Measurements from ENCODE around the gene LRTM2.

The LRTM2 gene

GRCh38 chr12:1842905-1843640 is 22.7 kb downstream of the LRTM2 start:
- DNase-seq (ENCODE audit: low read depth), result no peak

- no peak for DNase-seq (ENCODE audit: low read depth)
Measured at GRCh38 chr12:1843641-1844005, 23.3 kb downstream of the LRTM2 start.

- DNase-seq (ENCODE audit: low read depth), result no peak
Measured at GRCh38 chr12:1844223-1844622, 23.9 kb downstream of the LRTM2 start.

- no peak for DNase-seq (ENCODE audit: low read depth)
Measured at GRCh38 chr12:1844661-1845409, 24.5 kb downstream of the LRTM2 start.

- no peak for DNase-seq (ENCODE audit: low read depth)
Measured at GRCh38 chr12:1845427-1845826, 25.1 kb downstream of the LRTM2 start.

- no peak for DNase-seq (ENCODE audit: low read depth)
Measured at GRCh38 chr12:1845886-1846285, 25.5 kb downstream of the LRTM2 start.

GRCh38 chr12:1846421-1847405 is 26.3 kb downstream of the LRTM2 start:
- no peak for DNase-seq (ENCODE audit: low read depth)

GRCh38 chr12:1847411-1847810 is 27.0 kb downstream of the LRTM2 start:
- DNase-seq (ENCODE audit: low read depth), result no peak

GRCh38 chr12:1848146-1848545 is 27.8 kb downstream of the LRTM2 start:
- DNase-seq (ENCODE audit: low read depth), result no peak

GRCh38 chr12:1848745-1849144 is 28.4 kb downstream of the LRTM2 start:
- DNase-seq (ENCODE audit: low read depth), result no peak

- DNase-seq (ENCODE audit: low read depth), result no peak
Measured at GRCh38 chr12:1851151-1851701, 30.9 kb downstream of the LRTM2 start.

GRCh38 chr12:1852076-1852475 is 31.7 kb downstream of the LRTM2 start:
- DNase-seq (ENCODE audit: low read depth), result no peak

- no peak for DNase-seq (ENCODE audit: low read depth)
Measured at GRCh38 chr12:1853716-1854115, 33.4 kb downstream of the LRTM2 start.

GRCh38 chr12:1855241-1855640 is 34.9 kb downstream of the LRTM2 start:
- no peak for DNase-seq (ENCODE audit: low read depth)

GRCh38 chr12:1857086-1857485 is 36.7 kb downstream of the LRTM2 start:
- no peak for DNase-seq (ENCODE audit: low read depth)

GRCh38 chr12:1857821-1858220 is 37.5 kb downstream of the LRTM2 start:
- DNase-seq (ENCODE audit: low read depth), result no peak

GRCh38 chr12:1858456-1858855 is 38.1 kb downstream of the LRTM2 start:
- DNase-seq (ENCODE audit: low read depth), result no peak

- no peak for DNase-seq (ENCODE audit: low read depth)
Measured at GRCh38 chr12:1859643-1860042, 39.3 kb downstream of the LRTM2 start.

- no peak for DNase-seq (ENCODE audit: low read depth)
Measured at GRCh38 chr12:1862973-1863372, 42.6 kb downstream of the LRTM2 start.

- no peak for DNase-seq (ENCODE audit: low read depth)
Measured at GRCh38 chr12:1863823-1864222, 43.5 kb downstream of the LRTM2 start.

- DNase-seq (ENCODE audit: low read depth), result no peak
Measured at GRCh38 chr12:1864456-1864855, 44.1 kb downstream of the LRTM2 start.

GRCh38 chr12:1864867-1865266 is 44.5 kb downstream of the LRTM2 start:
- DNase-seq (ENCODE audit: low read depth), result no peak

All from stimulated activated CD8-positive, alpha-beta memory T cell treated with anti-CD3 and anti-CD28 coated beads, Interleukin-12 subunit alpha, Interleukin-12 subunit beta, amount 100 ng/mL, for 1 hour (primary cell).